Daoy (cell line): ENCODE measurements around the gene GALNT5. TPM values are rescaled to one million over a fixed set of nuclear protein-coding genes. Genes with fewer than 3 reads are reported as not detected.
"Not testable (repeated sequence)": the region's sequence is repeated elsewhere in the genome, so short reads cannot be mapped to it uniquely, and the experiment has no call there.

ENCODE experiments used
- DNase-seq: peaks from one replicate; pipeline ENCODE4 v3.0.0-alpha.2; 2015; ENCODE audit warnings: low read depth
- total RNA-seq: library from RNA; depleted of rRNA; stranded (reverse); fragments of >200 nt; shearing (Covaris generic); gene quantifications from 2 replicates; pipeline ENCODE4 v1.2.3, GENCODE V29; 2014; rRNA removed

GALNT5 gene
- total RNA-seq: under 0.01 and 0.03 TPM in 2 replicates

- DNase-seq: peak; percentile 11
These were observed at the start of gene GALNT5 for GRCh38 chr2:157257312-157258252. GALNT5 (plus strand) TSS chr2:157257705; CDS start chr2:157258083, 378 bp downstream.

GRCh38 chr2:157216286-157216965 lies 41.1 kb upstream of the GALNT5 start:
- no peak for DNase-seq

- DNase-seq: no peak
These were observed 40.1 kb upstream of the GALNT5 start for GRCh38 chr2:157217409-157217808.

- no peak for DNase-seq
These were observed 38.6 kb upstream of the GALNT5 start for GRCh38 chr2:157218911-157219310.

GRCh38 chr2:157220502-157220901 lies 37.0 kb upstream of the GALNT5 start:
- DNase-seq: no peak

GRCh38 chr2:157221394-157221988 lies 36.0 kb upstream of the GALNT5 start:
- DNase-seq: no peak

GRCh38 chr2:157223624-157224205 lies 33.8 kb upstream of the GALNT5 start:
- no peak for DNase-seq

GRCh38 chr2:157224448-157224847 lies 33.1 kb upstream of the GALNT5 start:
- not testable (repeated sequence) for DNase-seq

- DNase-seq: no peak
These were observed 29.9 kb upstream of the GALNT5 start for GRCh38 chr2:157227592-157227991.

- no peak for DNase-seq
These were observed 28.6 kb upstream of the GALNT5 start for GRCh38 chr2:157228946-157229345.

- peak; percentile 14 for DNase-seq
These were observed 27.9 kb upstream of the GALNT5 start for GRCh38 chr2:157229572-157229971.

- DNase-seq: no peak
These were observed 26.0 kb upstream of the GALNT5 start for GRCh38 chr2:157231476-157231875.

GRCh38 chr2:157233506-157233905 lies 24.0 kb upstream of the GALNT5 start:
- DNase-seq: no peak

GRCh38 chr2:157236404-157236803 lies 21.1 kb upstream of the GALNT5 start:
- no peak for DNase-seq

GRCh38 chr2:157238296-157238695 lies 19.2 kb upstream of the GALNT5 start:
- no peak for DNase-seq

- no peak for DNase-seq
These were observed 12.8 kb upstream of the GALNT5 start for GRCh38 chr2:157244691-157245090.

GRCh38 chr2:157245144-157245840 lies 12.2 kb upstream of the GALNT5 start:
- no peak for DNase-seq

GRCh38 chr2:157245846-157246764 lies 11.4 kb upstream of the GALNT5 start:
- peak; percentile 30 for DNase-seq

GRCh38 chr2:157246765-157247407 lies 10.6 kb upstream of the GALNT5 start:
- peak; percentile 9 for DNase-seq

- DNase-seq: no peak
These were observed 6.7 kb upstream of the GALNT5 start for GRCh38 chr2:157250836-157251235.
